HG03439 (cell line): ENCODE data around the gene PKDREJ.
A peak's percentile ranks its signal among the peaks of the same experiment; 100 is the strongest.
"Not testable (repeated sequence)": the region's sequence is repeated elsewhere in the genome, so short reads cannot be mapped to it uniquely, and the experiment has no call there.

Source experiments
- ATAC-seq: cut with Tn5 transposase; IDR thresholded peaks from one replicate; pipeline ENCODE4 v1.9.1; 2021; ENCODE audit warnings: mild to moderate bottlenecking, moderate library complexity; ENCODE audit not compliant: unreplicated experiment

Gene PKDREJ

GRCh38 chr22:46269564-46269963 is 6.4 kb upstream of the PKDREJ start:
- no peak for ATAC-seq

DNA sequence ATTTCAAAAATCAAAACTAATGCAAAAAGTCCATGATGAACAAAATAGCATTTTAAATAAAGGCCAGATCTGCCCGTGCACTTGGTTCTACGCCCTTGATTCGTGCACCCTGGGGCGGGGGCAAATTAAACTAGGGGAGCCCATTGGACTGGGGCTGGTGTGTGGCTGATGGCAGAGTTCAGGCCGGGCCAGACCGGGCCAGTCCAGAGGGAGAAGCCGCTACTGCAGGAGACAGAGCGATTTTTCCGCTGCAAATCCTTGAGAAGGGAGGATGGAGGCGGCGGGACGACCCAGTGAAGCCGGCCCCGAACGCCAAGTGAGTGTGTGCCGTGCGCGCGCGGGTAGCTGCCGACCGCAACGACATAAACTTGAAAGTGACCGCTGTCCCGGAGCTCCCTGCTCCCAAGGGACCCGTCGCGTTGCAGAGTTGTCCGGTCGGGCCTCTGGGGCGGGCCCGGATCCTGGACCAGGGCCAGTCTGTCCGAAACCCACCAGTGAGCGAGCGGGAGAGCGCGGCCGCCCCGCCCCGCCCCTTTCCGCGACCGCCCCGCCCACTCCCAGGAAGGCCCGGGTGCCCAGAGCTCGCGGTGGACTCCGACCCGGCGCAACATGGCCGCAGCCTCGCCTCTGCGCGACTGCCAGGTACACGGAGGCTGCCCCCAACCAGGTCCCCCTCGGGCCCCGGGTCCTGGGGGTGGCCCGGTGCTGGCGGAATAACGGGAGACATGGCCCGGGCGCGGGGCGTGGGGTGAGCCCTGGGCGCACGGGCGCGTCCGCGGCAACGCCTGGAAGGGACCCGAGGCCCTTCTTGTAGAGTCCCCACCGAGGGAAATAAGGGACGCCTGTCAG is 4.5 kb upstream of the PKDREJ start, which contains the start of gene TTC38:
Gene TTC38 (plus strand): TSS at position 578 of the 849 bp plus-strand sequence. CDS start 32 bp downstream, at position 610.
- ATAC-seq: peak; percentile 89

GRCh38 chr22:46265627-46266026 is 2.5 kb upstream of the PKDREJ start:
- ATAC-seq: not testable (repeated sequence)

DNA sequence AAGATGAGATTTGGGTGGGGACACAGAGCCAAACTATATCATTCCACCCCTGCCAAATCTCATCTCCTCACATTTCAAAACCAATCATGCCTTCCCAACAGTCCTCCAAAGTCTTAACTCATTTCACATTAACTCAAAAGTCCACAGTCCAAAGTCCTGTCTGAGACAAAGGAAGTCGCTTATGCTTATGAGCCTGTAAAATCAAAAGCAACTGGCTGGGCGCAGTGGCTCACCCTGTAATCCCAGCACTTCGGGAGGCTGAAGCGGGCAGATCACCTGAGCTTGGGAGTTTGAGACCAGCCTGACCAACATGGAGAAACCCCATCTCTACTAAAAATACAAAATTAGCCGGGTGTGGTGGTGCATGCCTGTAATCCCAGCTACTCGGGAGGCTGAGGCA is 1.4 kb upstream of the PKDREJ start:
- ATAC-seq: not testable (repeated sequence)

DNA sequence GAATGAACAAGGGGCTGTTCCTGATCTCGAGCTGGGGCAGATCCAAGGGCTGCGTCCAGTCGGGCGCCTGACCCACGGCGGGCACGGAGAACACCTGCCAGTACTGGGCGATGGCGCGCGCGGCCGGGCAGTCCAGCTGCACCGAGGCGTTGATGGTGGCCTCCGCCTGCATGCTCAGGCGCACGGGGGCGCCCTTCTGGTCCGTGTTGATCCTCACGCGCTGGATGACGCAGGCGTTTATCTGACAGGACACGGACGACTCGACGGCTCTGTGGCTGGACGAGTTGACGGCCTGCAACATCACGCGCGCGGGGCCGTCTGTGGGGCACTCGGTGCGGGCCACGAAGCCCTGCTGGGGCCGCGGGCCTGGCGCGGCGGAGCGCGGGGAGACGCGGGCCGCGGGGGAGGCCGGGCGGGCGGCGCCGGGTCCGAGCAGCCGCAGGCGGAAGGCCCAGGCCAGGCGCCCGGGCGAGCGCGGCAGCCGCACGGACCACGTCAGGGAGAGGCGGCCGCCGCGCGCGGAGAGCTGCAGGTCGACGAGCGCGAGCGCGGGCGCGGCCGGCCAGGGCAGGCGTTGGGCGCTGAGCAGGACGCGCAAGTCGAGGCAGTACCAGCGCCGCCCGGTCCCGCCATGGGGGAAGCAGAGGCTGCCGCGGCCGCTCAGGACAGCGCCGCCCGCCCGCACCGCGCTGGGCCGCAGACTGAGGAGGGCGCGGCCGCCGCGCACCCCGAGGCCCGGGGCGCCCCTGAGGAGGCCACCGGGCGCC is 511 bp downstream of the PKDREJ start:
- no peak for ATAC-seq

DNA sequence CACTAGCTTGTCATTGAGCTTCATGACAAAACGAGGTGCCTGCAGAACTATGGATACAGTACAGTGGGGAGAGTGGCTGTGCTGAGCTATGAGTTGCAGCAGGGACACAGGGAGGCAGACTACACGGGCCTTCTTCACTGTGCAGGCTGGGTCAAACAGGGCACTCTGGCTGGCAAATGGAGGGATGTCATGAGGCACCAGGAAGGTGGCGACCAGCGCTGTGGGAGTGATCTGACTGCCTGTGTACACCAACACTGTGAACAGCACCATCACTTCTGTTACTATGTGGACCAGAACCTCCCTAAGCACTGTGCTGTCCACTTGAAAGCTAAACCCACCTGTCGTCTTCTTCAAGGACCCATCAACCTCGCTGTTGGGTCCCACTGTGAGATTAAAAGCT is 3.1 kb downstream of the PKDREJ start:
- ATAC-seq: no peak

DNA sequence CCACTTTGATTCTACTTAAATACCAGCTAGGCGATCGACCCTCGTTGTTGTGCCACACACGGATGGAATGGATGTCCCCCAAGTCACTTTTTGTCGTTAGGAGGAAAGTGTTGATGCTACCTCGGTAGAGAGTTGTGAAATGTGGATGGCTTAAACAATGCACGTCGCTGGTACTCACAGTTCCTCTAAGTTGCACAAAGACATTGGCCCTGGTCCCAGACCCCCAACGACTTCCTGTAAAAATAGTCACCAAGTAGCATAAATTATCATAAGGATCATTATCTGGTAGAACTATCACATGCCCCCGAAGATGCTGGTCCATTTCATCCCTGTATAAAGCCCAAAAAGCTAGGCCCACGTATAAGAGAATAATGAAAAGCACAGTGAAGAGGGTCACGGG is 3.8 kb downstream of the PKDREJ start:
- ATAC-seq: no peak

DNA sequence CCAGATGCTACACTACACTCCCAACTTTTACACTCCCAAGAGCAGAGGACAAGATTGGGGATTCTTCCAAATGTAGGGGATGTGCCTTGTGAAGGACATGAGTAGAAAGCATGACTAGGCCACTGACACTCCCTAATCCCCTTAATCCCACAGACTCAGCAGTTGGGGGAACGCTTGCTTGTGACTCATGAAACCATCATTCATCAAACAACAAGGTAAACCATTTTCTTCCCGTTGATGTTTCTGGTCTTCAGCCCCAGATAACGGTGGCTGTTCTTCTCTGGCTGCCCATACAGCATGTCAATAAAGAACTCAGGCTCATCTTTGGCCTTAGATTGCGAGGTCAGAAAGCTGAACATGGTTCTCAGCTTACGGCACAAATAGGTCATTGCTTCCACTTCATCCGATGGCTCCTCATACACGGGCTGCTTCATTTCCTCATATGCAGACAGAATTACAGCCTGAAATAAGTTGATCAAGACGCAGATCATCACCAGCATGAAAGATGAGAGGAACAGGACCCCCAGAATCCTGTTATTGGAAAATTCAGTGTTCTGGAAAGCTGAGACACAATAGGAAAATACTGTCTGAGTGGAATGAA is 6.7 kb downstream of the PKDREJ start:
- ATAC-seq: no peak

- ATAC-seq: no peak
Measured at GRCh38 chr22:46251816-46252380, 11.2 kb downstream of the PKDREJ start.

DNA sequence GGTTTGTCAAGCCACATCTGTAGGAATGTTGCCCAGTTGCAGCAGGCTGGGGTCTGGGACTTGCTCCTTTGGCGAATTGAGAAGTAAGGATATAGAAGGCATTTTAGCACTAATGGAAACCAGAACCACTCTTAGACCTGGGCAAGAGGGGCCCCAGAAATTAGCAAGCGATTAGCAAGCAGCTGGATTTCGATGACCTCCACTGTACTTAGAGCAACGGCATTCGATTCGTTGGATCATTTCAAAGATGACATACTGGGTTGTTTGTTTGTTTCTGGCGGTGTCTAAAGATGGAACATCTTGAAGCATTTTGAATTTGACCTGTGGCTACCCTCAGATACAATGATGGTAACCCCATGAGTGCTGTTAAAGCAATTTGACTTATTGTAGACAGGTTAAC is 11.9 kb downstream of the PKDREJ start:
- no peak for ATAC-seq

GRCh38 chr22:46250783-46251125 is 12.4 kb downstream of the PKDREJ start:
- no peak for ATAC-seq

GRCh38 chr22:46250035-46250782 is 12.9 kb downstream of the PKDREJ start, which contains the start of gene CDPF1:
CDPF1 (minus strand) TSS chr22:46250293; CDS start chr22:46248284, 2,009 bp downstream.
- peak; percentile 83 for ATAC-seq

DNA sequence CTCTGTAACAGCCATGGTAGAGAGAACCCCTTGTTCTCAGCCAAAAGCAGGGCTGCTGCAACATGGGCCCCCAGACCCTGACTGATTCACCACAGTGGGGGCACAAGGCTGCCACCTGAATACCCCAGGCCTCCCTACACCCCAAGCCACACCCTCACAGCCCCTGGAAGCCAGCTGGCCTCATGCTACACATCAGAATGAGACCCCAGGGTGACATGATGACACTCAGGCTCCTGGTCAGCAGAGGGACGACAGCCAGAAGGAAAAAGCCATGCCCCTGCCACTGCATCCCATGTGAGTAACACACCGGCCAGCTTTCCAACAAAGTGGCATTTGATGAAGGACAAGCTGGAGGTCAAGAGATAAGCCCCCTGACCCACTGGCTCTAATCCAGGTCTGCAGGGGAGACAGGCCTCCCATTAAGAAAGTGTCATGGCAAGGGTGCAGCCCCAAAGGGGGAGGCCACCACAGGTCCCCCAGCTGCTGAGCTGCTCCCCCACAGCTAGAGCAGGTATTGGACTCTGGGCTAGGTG is 15.6 kb downstream of the PKDREJ start:
- no peak for ATAC-seq

GRCh38 chr22:46246178-46246577 is 17.0 kb downstream of the PKDREJ start:
- ATAC-seq: no peak

DNA sequence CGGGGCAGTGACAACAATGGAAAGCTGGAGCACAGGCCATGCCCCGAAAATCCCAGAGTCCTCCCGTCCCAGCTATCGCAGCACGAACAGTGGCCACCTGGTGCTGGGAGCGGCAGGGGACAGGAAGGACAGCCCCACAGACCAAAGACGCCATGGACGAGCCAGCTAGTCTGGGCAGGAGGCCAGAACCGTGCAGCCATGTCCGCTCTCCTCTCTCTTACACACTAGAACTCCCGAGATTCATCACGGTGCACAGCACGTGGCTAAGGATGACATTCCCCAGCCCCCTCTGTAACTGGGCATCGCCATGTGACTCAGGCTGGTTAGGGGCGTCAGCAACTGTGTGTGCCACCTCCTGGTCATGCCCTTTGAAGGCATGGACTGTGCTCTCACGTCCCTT is 17.6 kb downstream of the PKDREJ start:
- no peak for ATAC-seq

- no peak for ATAC-seq
Measured at GRCh38 chr22:46244771-46245170, 18.4 kb downstream of the PKDREJ start.

DNA sequence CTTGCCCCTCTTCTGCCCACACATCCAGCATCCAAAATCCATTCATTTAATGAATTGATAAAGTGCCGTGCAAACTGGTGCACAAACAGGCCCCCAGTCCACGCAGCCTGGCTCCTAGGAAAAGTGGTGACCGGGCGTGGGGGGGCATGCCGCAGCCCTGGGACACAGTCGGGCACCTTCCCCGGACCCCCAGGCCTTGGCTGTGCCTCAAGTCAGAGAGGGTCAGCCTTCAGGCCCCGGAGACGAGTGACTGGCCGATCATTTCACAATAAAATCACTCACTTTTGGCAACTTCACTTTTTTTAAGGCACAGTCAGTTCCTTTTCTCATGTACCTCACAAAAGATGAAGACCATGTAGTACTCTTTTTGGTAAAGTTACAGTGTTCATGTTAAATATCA is 21.1 kb downstream of the PKDREJ start:
- no peak for ATAC-seq

DNA sequence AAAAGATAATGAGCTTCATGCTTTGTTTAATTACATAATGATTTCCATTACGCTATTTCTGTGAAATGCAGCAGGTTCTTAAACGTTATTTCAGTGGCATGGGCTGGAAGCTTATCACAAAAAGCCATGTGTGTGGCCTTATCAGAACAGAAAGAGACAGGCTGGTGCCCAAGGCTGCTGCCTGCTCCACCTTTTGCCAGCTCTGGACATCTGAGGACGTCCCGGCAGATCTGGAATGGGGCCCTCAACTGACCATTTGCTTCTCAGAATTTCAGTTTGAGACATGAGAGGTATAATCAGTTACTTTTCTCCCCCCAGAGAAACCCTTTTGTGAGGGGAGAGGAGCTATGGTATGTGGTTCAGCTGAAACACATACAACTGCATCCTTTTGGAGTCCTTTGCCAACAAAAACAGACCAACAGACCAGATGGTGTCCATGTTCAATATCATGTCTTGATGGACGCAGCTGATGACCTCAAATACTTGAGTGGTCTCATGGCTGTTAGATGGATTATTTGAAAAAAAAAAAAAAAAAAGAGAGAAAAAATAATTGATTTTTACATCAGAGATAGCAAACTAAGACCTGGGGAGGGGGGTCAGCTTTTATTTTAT is 21.6 kb downstream of the PKDREJ start:
- no peak for ATAC-seq

- no peak for ATAC-seq
Measured at GRCh38 chr22:46240907-46241306, 22.2 kb downstream of the PKDREJ start.

- no peak for ATAC-seq
Measured at GRCh38 chr22:46240506-46240905, 22.6 kb downstream of the PKDREJ start.
